GM12872 (cell line): ENCODE data around the gene CYTH4.

ENCODE experiments used
- TF ChIP-seq, protein P1 (sequence below): IDR thresholded peaks from 3 replicates; pipeline ENCODE4 v1.5.1; 2011; ENCODE audit warnings: low read depth, mild to moderate bottlenecking, low read length, moderate library complexity; ENCODE audit not compliant: insufficient read depth

The CYTH4 gene

DNA sequence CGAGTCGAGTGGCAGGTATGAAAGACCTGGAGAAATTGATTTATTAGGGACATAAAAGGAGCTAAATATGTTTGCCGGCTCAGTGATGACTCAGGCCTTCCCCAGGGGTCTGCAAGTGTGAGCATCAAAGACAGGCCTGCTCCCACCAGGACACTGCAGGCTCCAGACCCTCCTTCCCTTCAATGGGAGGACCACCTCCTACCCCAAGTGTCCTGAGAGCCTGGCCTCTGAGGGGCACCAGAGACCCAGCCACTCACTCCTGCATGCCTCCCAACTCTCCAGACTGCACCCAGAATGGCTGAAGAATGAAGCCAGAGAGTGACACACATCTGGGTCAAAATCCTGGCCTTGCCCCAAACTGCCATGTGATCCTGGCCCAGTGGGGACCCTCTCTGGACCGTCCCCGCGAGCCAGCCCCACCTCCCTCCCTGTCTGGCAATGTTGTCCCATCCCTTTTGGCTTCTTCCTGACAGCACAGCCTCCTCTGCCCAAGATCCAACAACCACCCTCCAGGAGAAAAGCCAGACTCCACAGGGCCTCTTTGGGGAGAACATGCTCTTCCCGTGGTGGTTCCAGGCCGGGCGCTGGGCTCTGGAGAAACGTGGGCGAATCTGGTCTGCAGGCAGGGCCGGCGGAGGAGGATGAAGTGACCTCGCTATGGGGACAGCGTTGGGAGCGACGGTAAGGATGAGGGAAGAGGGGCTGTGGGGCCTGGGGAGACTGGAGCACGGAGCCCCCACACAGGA lies 36.2 kb downstream of the CYTH4 start:
- TF ChIP-seq, protein P1, sequence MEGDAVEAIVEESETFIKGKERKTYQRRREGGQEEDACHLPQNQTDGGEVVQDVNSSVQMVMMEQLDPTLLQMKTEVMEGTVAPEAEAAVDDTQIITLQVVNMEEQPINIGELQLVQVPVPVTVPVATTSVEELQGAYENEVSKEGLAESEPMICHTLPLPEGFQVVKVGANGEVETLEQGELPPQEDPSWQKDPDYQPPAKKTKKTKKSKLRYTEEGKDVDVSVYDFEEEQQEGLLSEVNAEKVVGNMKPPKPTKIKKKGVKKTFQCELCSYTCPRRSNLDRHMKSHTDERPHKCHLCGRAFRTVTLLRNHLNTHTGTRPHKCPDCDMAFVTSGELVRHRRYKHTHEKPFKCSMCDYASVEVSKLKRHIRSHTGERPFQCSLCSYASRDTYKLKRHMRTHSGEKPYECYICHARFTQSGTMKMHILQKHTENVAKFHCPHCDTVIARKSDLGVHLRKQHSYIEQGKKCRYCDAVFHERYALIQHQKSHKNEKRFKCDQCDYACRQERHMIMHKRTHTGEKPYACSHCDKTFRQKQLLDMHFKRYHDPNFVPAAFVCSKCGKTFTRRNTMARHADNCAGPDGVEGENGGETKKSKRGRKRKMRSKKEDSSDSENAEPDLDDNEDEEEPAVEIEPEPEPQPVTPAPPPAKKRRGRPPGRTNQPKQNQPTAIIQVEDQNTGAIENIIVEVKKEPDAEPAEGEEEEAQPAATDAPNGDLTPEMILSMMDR, result no peak

DNA sequence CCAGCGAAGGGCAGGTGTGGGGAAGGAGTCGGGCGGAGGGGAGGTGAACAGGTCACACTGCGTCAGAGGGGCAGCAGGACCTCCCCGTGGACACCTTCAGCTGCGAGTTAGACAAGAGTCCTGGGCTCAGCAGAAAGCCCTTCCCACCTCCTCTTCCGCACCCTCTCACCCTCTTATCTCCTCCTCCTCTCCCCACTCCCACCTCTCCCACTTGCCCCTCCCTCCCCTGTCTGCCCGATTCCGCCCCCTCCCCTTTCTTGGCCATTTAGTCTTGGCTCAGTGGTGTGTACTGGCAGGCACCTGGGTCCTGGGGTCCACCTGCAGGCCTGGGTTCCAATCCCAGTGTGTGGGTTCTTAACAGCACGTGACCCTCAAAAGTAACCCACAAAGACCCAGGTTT lies 37.2 kb downstream of the CYTH4 start:
- TF ChIP-seq, protein P1, result no peak

DNA sequence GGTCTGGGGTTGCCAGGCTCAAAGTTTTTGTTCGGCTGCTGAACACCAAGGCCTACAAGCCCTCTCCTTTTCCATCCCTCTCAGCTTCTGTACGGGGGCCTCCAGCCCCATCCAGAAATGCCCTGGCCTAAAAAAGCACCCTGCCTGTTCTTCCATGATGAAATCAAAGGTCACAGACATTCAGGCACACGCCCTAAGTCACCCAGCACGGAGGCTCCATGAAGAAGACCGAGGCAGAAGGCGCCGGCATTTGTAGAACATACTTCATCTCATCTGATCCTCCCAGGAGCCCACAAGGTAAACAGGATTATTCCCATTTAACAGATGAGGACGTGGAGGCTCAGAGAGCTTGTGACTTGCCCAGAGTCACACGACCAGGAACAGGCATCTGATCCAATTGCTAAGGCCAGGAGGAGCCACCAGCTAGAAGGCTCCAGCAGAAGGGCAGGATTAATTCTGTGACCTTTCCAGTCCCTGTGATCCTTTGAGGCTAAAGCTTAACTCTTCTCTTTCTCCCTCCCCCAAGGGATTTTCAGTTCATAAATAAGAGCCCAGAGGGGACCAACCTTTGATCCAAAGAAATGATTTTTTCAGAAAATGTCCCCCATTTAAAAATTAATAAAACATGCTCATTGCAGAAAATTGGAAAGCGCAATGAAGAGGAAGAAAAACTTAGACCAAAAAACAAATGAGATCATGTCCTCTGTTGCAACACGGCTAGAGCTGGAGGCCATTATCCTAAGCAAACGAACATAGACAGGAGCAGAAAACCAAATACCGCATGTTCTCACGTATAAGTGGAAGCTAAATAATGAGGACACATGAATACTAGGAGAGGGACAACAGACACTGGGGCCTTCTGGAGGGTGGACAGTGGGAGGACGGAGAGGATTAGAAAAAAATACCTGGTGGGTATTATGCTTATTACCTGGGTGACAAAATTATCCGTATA lies 38.7 kb downstream of the CYTH4 start:
- TF ChIP-seq, protein P1, result no peak

DNA sequence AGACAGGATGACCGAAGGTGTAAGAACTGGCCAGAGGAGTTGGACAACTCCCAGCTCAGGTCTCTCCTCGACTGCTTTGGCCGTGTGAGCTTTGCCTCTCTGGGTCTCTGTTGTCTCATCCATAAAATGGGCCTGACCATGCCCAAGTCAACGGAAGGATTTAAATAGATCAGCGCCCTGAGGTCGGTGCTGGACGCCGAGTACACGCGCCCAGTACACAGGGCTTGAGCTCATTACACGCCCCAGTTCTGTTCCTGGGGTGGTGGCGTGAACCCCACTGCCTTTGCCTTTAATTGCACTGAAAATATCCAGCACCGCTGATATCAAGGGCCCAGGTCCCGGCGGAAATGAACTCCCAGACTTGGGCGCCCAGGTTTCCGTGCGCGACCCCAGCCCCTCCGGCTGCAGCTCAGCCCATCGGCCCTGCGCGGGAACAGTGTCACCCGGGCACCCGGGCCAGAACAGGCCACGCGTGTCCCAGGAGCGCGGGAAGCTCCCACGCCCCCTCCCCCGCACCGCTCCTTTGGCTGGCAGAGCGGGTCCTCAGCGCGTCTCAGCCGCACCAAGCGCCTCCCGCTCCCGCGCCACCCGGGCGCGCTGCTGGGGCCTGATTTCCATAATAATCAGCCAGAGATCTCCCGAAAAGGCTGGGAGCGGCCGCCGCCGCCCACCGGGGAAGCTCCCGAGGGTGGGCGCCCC lies 42.2 kb downstream of the CYTH4 start:
- TF ChIP-seq, protein P1, result no peak

DNA sequence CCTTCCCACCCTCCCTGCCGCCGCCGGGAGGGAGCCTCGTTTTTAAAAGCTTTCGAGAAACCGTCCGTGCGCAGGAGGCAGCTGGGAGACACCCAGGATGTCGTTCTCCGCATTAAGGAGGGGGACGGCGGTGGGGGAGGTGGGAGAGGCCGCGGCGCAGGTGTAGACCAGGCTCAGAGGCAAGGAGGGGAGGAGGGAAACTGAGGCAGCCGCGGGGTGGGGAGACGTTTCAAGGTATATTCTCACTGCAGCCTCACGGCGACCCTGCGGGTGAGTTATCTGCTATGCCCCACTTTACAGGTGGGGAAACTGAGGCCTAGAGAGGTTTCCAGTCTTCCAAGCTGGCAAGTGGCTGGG lies 42.7 kb downstream of the CYTH4 start:
- TF ChIP-seq, protein P1, result no peak

DNA sequence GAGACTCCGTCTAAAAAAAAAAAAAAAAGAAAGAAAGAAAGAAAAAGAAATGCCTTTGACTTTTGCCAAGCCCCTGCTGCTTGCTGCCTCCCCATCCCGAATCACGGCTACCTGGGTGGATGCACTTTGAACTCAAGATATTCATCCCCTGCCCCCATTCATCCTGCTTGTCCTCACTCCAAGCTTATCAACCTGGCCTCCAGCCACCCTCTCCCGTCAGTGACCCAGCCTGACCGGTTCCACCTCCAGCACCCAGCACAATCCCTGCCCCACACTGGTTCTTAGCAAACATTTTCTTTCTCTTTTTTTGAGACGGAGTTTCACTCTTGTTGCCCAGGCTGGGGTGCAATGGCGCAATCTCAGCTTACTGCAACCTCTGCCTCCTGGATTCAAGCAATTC lies 44.4 kb downstream of the CYTH4 start:
- TF ChIP-seq, protein P1, result no peak

DNA sequence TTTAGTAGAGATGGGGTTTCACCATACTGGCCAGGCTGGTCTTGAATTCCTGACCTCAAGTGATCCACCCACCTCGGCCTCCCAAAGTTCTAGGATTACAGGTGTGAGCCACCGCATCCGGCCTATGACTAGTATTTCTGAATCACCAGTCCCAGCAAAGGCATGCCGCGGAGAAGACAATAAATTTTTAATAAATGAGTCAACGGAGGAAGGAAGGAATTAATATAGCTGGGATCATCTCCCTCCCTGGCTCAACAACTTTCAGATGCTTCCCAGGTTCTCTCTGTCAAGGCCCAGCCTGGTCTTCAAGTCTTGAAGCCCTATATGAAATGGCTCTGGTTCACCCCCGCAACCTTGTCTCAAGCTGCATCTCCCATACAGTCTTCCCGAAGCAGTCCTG lies 45.7 kb downstream of the CYTH4 start:
- TF ChIP-seq, protein P1, result no peak
